Naive B cell (primary cell): ENCODE data around the gene ORC3. TPM values are rescaled to one million over a fixed set of nuclear protein-coding genes. Genes with fewer than 3 reads are reported as not detected.
"Not testable (repeated sequence)": the region's sequence is repeated elsewhere in the genome, so short reads cannot be mapped to it uniquely, and the experiment has no call there.

Experiments used
- ATAC-seq, 2 donors: fragments of 150-1000 bp; cut with Tn5 transposase; 2 replicates each; pipeline ENCODE4 v1.10.0; 2021; ENCODE audit warnings: low read depth in 2 of 2, mild to moderate bottlenecking in 2 of 2, moderate library complexity in 2 of 2
- DNase-seq: peaks from one replicate; pipeline ENCODE4 v3.0.0; 2022
- H3K27ac Mint-ChIP-seq, 6 donors: one replicate each; pipeline ENCODE4 v1.8.0; 2020 to 2022; ENCODE audit warnings: mild to moderate bottlenecking in 6 of 6, mixed read lengths in 6 of 6, moderate library complexity in 5 of 6, inconsistent platforms in 2 of 6
- H3K27me3 Mint-ChIP-seq, 3 donors: one replicate each; pipeline ENCODE4 v1.8.0; 2021 to 2022; ENCODE audit warnings: mixed read lengths in 3 of 3, mild to moderate bottlenecking in 1 of 3
- H3K36me3 Mint-ChIP-seq, 2 donors: one replicate each; pipeline ENCODE4 v1.8.0; 2020 to 2022; ENCODE audit warnings: mixed read lengths in 2 of 2, inconsistent platforms in 1 of 2, mild to moderate bottlenecking in 1 of 2
- H3K4me1 Mint-ChIP-seq, 3 donors: one replicate each; pipeline ENCODE4 v1.8.0; 2020 to 2022; ENCODE audit warnings: mixed read lengths in 3 of 3, inconsistent platforms in 1 of 3, mild to moderate bottlenecking in 1 of 3, moderate library complexity in 1 of 3
- H3K4me3 Mint-ChIP-seq, 8 donors: one replicate each; pipeline ENCODE4 v1.8.0; 2020 to 2022; ENCODE audit warnings: mild to moderate bottlenecking in 8 of 8, mixed read lengths in 8 of 8, moderate library complexity in 8 of 8, inconsistent platforms in 2 of 8
- H3K9me3 Mint-ChIP-seq, 7 donors: one replicate each; pipeline ENCODE4 v1.8.0; 2020 to 2022; ENCODE audit warnings: mixed read lengths in 7 of 7, mild to moderate bottlenecking in 5 of 7, inconsistent platforms in 2 of 7, moderate library complexity in 1 of 7
- polyA plus RNA-seq, 6 donors: library from polyadenylated mRNA; unstranded; fragments of 300-500 nt; fragmentation: Illumina TruSeq; gene quantifications; one replicate each; pipeline ENCODE4 v1.2.3, GENCODE V29; 2021; ENCODE audit warnings: low read depth in 6 of 6

ORC3 gene
- polyA plus RNA-seq, 6 donors from 2014 or later = 34.4 to 68.4 (median 38.8) TPM

- Mint-ChIP-seq H3K4me3 (peak overlapping the region in 3 of 8 donors; percentile 42 to 81 (median 44)), H3K4me1 (peaks cover 38 to 81% (median 67%) of the 10 kb centered on the region in 3 donors), H3K27ac (peak overlapping the region in 3 of 6 donors; percentile 20 to 91 (median 54))
- H3K27me3 Mint-ChIP-seq, H3K9me3 Mint-ChIP-seq, ATAC-seq, DNase-seq, H3K36me3 Mint-ChIP-seq: not testable (repeated sequence)
Observed at GRCh38 chr6:87696817-87697216, 106.9 kb downstream of the ORC3 start.

- no peak for DNase-seq
- H3K4me1 Mint-ChIP-seq = peaks cover 35 to 78% (median 64%) of the 10 kb centered on the region in 3 donors
- H3K27me3 Mint-ChIP-seq = no peaks in the 10 kb centered on the region
- no peak for ATAC-seq
- H3K27ac Mint-ChIP-seq = peak overlapping the region in 5 of 6 donors; percentile 59 to 91 (median 78)
- H3K4me3 Mint-ChIP-seq = peak overlapping the region; percentile 74 to 99 (median 94)
- no peaks in the 10 kb centered on the region for H3K36me3 Mint-ChIP-seq
- no peaks in the 10 kb centered on the region for H3K9me3 Mint-ChIP-seq
Observed at GRCh38 chr6:87697581-87698546, 107.9 kb downstream of the ORC3 start.

GRCh38 chr6:87698547-87699006 is 108.6 kb downstream of the ORC3 start:
- no peaks in the 10 kb centered on the region for H3K36me3 Mint-ChIP-seq
- no peak for ATAC-seq
- peak overlapping the region; percentile 3 to 91 (median 68) for H3K27ac Mint-ChIP-seq
- DNase-seq = peak; percentile 17
- H3K4me3 Mint-ChIP-seq = peak overlapping the region; percentile 71 to 99 (median 94)
- no peaks in the 10 kb centered on the region for H3K9me3 Mint-ChIP-seq
- peaks cover 37 to 75% (median 62%) of the 10 kb centered on the region in 3 donors for H3K4me1 Mint-ChIP-seq
- no peaks in the 10 kb centered on the region for H3K27me3 Mint-ChIP-seq

- no peaks in the 10 kb centered on the region for H3K36me3 Mint-ChIP-seq
- DNase-seq = no peak
- H3K4me3 Mint-ChIP-seq = peak overlapping the region; percentile 81 to 99 (median 96)
- no peaks in the 10 kb centered on the region for H3K9me3 Mint-ChIP-seq
- H3K4me1 Mint-ChIP-seq = peaks cover 37 to 65% (median 52%) of the 10 kb centered on the region in 3 donors
- no peaks in the 10 kb centered on the region for H3K27me3 Mint-ChIP-seq
- peak overlapping the region; percentile 17 to 91 (median 54) for H3K27ac Mint-ChIP-seq
- no peak for ATAC-seq
Observed at GRCh38 chr6:87699576-87699975, 109.6 kb downstream of the ORC3 start.

GRCh38 chr6:87700397-87701343 is 110.7 kb downstream of the ORC3 start:
- H3K36me3 Mint-ChIP-seq = no peaks in the 10 kb centered on the region
- H3K4me1 Mint-ChIP-seq = peaks cover 33 to 56% (median 49%) of the 10 kb centered on the region in 3 donors
- H3K27ac Mint-ChIP-seq = peak overlapping the region; percentile 91 to 99 (median 97)
- no peaks in the 10 kb centered on the region for H3K9me3 Mint-ChIP-seq
- ATAC-seq (peak in 1 of 2 donors; percentile 8), DNase-seq (peak; percentile 24)
- H3K4me3 Mint-ChIP-seq = peak overlapping the region; percentile 81 to 99 (median 96)
- H3K27me3 Mint-ChIP-seq = no peaks in the 10 kb centered on the region

GRCh38 chr6:87701344-87701675 is 111.4 kb downstream of the ORC3 start:
- peak; percentile 12 for DNase-seq

GRCh38 chr6:87701676-87702588 is 112.0 kb downstream of the ORC3 start, which contains the start of gene AKIRIN2:
Gene AKIRIN2 (minus strand): TSS chr6:87702233. CDS start chr6:87701684, 549 bp downstream.
- Mint-ChIP-seq H3K36me3 (no peaks in the 10 kb centered on the region), H3K4me1 (peaks cover 28 to 45% (median 41%) of the 10 kb centered on the region in 3 donors), H3K27me3 (no peaks in the 10 kb centered on the region), H3K27ac (peak within 1 kb of the TSS; percentile 91 to 99 (median 98)), H3K9me3 (no peaks in the 10 kb centered on the region), H3K4me3 (peak within 1 kb of the TSS; percentile 81 to 99 (median 96))
- DNase-seq (peak; percentile 99), ATAC-seq (peak; percentile 76 to 77)

More at GRCh38 chr6:87701344-87701675, 111.4 kb downstream of the ORC3 start:
- H3K4me3 Mint-ChIP-seq = peak overlapping the region; percentile 81 to 99 (median 96)
- H3K9me3 Mint-ChIP-seq = no peaks in the 10 kb centered on the region
- no peak for ATAC-seq
- H3K36me3 Mint-ChIP-seq = no peaks in the 10 kb centered on the region
- H3K4me1 Mint-ChIP-seq = peaks cover 28 to 49% (median 42%) of the 10 kb centered on the region in 3 donors
- no peaks in the 10 kb centered on the region for H3K27me3 Mint-ChIP-seq
- H3K27ac Mint-ChIP-seq = peak overlapping the region; percentile 91 to 99 (median 98)

GRCh38 chr6:87702589-87702945 is 112.6 kb downstream of the ORC3 start:
- Mint-ChIP-seq H3K4me1 (peaks cover 26 to 39% (median 37%) of the 10 kb centered on the region in 3 donors), H3K36me3 (no peaks in the 10 kb centered on the region), H3K9me3 (no peaks in the 10 kb centered on the region), H3K27me3 (no peaks in the 10 kb centered on the region), H3K4me3 (peak overlapping the region; percentile 81 to 99 (median 96)), H3K27ac (peak overlapping the region; percentile 91 to 99 (median 98))
- no peak for ATAC-seq
- DNase-seq = no peak

- Mint-ChIP-seq H3K4me1 (peaks cover 21 to 34% (median 32%) of the 10 kb centered on the region in 3 donors), H3K27ac (peak overlapping the region in 5 of 6 donors; percentile 91 to 99 (median 99)), H3K4me3 (peak overlapping the region; percentile 81 to 99 (median 96))
- not testable (repeated sequence) for H3K36me3 Mint-ChIP-seq, ATAC-seq, H3K9me3 Mint-ChIP-seq, H3K27me3 Mint-ChIP-seq, DNase-seq
Observed at GRCh38 chr6:87703039-87703438, 113.1 kb downstream of the ORC3 start.

GRCh38 chr6:87705070-87705691 is 115.2 kb downstream of the ORC3 start:
- H3K9me3 Mint-ChIP-seq = no peaks in the 10 kb centered on the region
- ATAC-seq (no peak), DNase-seq (no peak)
- H3K4me3 Mint-ChIP-seq = peak overlapping the region in 1 of 8 donors; percentile 33
- no peaks in the 10 kb centered on the region for H3K27me3 Mint-ChIP-seq
- H3K4me1 Mint-ChIP-seq = peaks cover 9 to 19% (median 15%) of the 10 kb centered on the region in 3 donors
- no peaks in the 10 kb centered on the region for H3K36me3 Mint-ChIP-seq
- H3K27ac Mint-ChIP-seq = no peak overlapping the region

GRCh38 chr6:87706187-87706966 is 116.4 kb downstream of the ORC3 start:
- DNase-seq = no peak
- Mint-ChIP-seq H3K4me3 (no peak overlapping the region), H3K36me3 (no peaks in the 10 kb centered on the region), H3K27ac (no peak overlapping the region), H3K9me3 (no peaks in the 10 kb centered on the region), H3K27me3 (no peaks in the 10 kb centered on the region), H3K4me1 (peaks cover 4 to 13% (median 12%) of the 10 kb centered on the region in 3 donors)
- no peak for ATAC-seq
